ENCODE measurements around the gene CDY1B.
"Not testable (repeated sequence)": the region's sequence is repeated elsewhere in the genome, so short reads cannot be mapped to it uniquely, and the experiment has no call there.

DNA sequence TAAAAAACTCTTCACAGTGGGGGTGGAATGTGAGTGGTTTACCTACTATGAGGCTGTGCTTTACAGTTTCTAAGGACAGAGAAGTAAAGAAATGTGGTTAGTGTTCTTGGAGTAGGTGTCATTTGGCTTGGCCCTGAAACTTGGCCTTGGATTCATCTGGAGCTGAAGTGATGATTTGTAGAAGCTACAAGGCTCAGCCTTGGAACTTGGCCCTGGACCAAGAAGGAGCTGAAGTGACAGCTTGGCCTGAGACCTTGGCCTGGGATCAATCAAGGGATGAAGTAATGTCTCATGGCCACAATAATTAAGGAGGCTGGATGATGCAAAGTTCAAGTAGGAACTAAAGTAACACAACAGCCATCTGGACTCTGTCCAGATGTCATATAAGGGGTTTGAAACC lies 1.7 kb upstream of the CDY1B start:
- TF ChIP-seq, protein P1, sequence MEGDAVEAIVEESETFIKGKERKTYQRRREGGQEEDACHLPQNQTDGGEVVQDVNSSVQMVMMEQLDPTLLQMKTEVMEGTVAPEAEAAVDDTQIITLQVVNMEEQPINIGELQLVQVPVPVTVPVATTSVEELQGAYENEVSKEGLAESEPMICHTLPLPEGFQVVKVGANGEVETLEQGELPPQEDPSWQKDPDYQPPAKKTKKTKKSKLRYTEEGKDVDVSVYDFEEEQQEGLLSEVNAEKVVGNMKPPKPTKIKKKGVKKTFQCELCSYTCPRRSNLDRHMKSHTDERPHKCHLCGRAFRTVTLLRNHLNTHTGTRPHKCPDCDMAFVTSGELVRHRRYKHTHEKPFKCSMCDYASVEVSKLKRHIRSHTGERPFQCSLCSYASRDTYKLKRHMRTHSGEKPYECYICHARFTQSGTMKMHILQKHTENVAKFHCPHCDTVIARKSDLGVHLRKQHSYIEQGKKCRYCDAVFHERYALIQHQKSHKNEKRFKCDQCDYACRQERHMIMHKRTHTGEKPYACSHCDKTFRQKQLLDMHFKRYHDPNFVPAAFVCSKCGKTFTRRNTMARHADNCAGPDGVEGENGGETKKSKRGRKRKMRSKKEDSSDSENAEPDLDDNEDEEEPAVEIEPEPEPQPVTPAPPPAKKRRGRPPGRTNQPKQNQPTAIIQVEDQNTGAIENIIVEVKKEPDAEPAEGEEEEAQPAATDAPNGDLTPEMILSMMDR (IDR thresholded peaks at IDR 0.05): not testable (repeated sequence)
- TF ChIP-seq POLR2A (IDR thresholded peaks at IDR 0.05): not testable (repeated sequence)
